MM.1S (cell line): ENCODE data around the gene FEZF1.

ENCODE experiments used
- DNase-seq: peaks from one replicate; pipeline ENCODE4 v3.0.0-alpha.2; 2015
- H2AFZ ChIP-seq: fragments of 300-600 bp; sonication (generic); 2 replicates; pipeline ENCODE4 v1.6.0; 2016; ENCODE audit warnings: antibody characterized with exemption, low read length
- H3F3A ChIP-seq: fragments of 300-600 bp; sonication (generic); 2 replicates; pipeline ENCODE4 v1.6.1; 2016; ENCODE audit warnings: mild to moderate bottlenecking, antibody characterized with exemption, low read length, moderate library complexity, mixed read lengths; ENCODE audit not compliant: insufficient read depth
- H3K27ac ChIP-seq: fragments of 300-600 bp; sonication (generic); 2 replicates; pipeline ENCODE4 v1.5.1; 2016; ENCODE audit warnings: mild to moderate bottlenecking, low read length
- H3K27me3 ChIP-seq: fragments of 300-600 bp; sonication (generic); replicated peaks from 2 replicates; pipeline ENCODE4 v1.6.0; 2016; ENCODE audit warnings: low read length; ENCODE audit not compliant: insufficient read depth
- H3K36me3 ChIP-seq: fragments of 300-600 bp; sonication (generic); replicated peaks from 2 replicates; pipeline ENCODE4 v1.6.1; 2016; ENCODE audit warnings: mild to moderate bottlenecking, low read length, mixed read lengths; ENCODE audit not compliant: insufficient read depth
- H3K4me1 ChIP-seq: fragments of 300-600 bp; sonication (generic); 2 replicates; pipeline ENCODE4 v1.6.1; 2016; ENCODE audit warnings: low read length, mixed read lengths
- H3K4me2 ChIP-seq: fragments of 300-600 bp; sonication (generic); 2 replicates; pipeline ENCODE4 v1.6.0; 2016; ENCODE audit warnings: low read depth, low read length
- H3K4me3 ChIP-seq: fragments of 300-600 bp; sonication (generic); 2 replicates; pipeline ENCODE4 v1.5.1; 2016; ENCODE audit warnings: low read length, mixed read lengths
- H3K79me2 ChIP-seq: fragments of 300-600 bp; sonication (generic); 2 replicates; pipeline ENCODE4 v1.6.1; 2016; ENCODE audit warnings: mixed run types, low read length, mixed read lengths
- H3K9ac ChIP-seq: fragments of 300-600 bp; sonication (generic); 2 replicates; pipeline ENCODE4 v1.6.1; 2016; ENCODE audit warnings: low read length, mixed read lengths
- H3K9me2 ChIP-seq: fragments of 300-600 bp; sonication (generic); replicated peaks from 2 replicates; pipeline ENCODE4 v1.6.1; 2016; ENCODE audit warnings: mild to moderate bottlenecking, low read length, mixed read lengths; ENCODE audit not compliant: insufficient read depth
- H3K9me3 ChIP-seq: fragments of 300-600 bp; sonication (generic); replicated peaks from 2 replicates; pipeline ENCODE4 v1.6.1; 2016; ENCODE audit warnings: mild to moderate bottlenecking, low read length, mixed read lengths; ENCODE audit not compliant: insufficient read depth
- H4K20me1 ChIP-seq: fragments of 300-600 bp; sonication (generic); 2 replicates; pipeline ENCODE4 v1.6.1; 2016; ENCODE audit warnings: mild to moderate bottlenecking, low read length, moderate library complexity, mixed read lengths; ENCODE audit not compliant: insufficient read depth
- EZH2 ChIP-seq: fragments of 300-600 bp; sonication (generic); optimal IDR thresholded peaks from 2 replicates; pipeline ENCODE3; 2017; ENCODE audit warnings: low read depth, mild to moderate bottlenecking, antibody characterized with exemption, low read length, mixed read lengths
- EZH2phosphoT487 ChIP-seq: fragments of 300-600 bp; sonication (generic); IDR thresholded peaks from 2 replicates; pipeline ENCODE4 v1.6.1; 2018; ENCODE audit warnings: antibody characterized with exemption, low read length
- TF ChIP-seq, protein P1 (sequence below): fragments of 300-600 bp; sonication (generic); IDR thresholded peaks from 2 replicates; pipeline ENCODE4 v1.5.1; 2016; ENCODE audit warnings: antibody characterized with exemption, low read length, mixed read lengths

Gene FEZF1

DNA sequence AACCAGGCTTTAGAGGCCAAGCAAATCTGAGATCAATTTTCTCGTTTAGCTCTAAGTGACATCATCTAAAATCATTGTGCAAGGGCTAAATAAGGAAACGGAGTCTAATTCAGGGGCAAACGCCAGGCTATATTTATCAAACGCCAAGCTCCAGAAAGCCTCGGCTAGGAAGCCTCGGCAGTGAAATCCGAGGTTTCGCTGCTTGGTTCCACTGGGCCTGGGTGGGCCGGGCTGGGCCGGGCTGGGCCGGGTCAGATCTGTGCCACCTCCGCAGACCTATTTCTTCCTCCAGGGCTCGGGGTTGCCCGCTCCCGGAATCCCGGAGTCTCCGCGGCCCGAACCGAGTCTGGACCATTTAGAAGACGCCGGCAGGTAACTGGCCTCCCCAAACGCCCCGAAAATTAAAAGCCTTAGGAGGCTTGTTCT, 459 bp upstream of the FEZF1 start:
- Histone ChIP-seq H3K4me2 (peak overlapping the region; percentile 8; the same call in 1 of the 2 replicates), H3K36me3 (peaks cover 11% of the 10 kb centered on the region; the same call in 1 of the 2 replicates), H3K9ac (peak overlapping the region; percentile 87), H3F3A (peaks cover 20% of the 10 kb centered on the region), H3K27me3 (no peaks in the 10 kb centered on the region), H3K4me1 (no peaks in the 10 kb centered on the region), H4K20me1 (no peaks in the 10 kb centered on the region), H3K27ac (peak overlapping the region; percentile 90), H3K9me3 (no peaks in the 10 kb centered on the region), H3K9me2 (no peaks in the 10 kb centered on the region), H2AFZ (peak overlapping the region; percentile 2; the same call in 1 of the 2 replicates), H3K79me2 (peaks cover 60% of the 10 kb centered on the region), H3K4me3 (peak overlapping the region; percentile 74)
- DNase-seq, result no peak
- TF ChIP-seq, protein P1, sequence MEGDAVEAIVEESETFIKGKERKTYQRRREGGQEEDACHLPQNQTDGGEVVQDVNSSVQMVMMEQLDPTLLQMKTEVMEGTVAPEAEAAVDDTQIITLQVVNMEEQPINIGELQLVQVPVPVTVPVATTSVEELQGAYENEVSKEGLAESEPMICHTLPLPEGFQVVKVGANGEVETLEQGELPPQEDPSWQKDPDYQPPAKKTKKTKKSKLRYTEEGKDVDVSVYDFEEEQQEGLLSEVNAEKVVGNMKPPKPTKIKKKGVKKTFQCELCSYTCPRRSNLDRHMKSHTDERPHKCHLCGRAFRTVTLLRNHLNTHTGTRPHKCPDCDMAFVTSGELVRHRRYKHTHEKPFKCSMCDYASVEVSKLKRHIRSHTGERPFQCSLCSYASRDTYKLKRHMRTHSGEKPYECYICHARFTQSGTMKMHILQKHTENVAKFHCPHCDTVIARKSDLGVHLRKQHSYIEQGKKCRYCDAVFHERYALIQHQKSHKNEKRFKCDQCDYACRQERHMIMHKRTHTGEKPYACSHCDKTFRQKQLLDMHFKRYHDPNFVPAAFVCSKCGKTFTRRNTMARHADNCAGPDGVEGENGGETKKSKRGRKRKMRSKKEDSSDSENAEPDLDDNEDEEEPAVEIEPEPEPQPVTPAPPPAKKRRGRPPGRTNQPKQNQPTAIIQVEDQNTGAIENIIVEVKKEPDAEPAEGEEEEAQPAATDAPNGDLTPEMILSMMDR, result no peak
- TF ChIP-seq EZH2phosphoT487, result no peak
- TF ChIP-seq EZH2, result no peak

GRCh38 chr7:122303531-122304318, 825 bp downstream of the FEZF1 start:
- DNase-seq, result peak; percentile 5
- H3K27ac ChIP-seq, result no peak overlapping the region
- no peak overlapping the region for H2AFZ ChIP-seq
- H3K9me3 ChIP-seq, result no peaks in the 10 kb centered on the region
- H3K4me2 ChIP-seq, result no peak overlapping the region
- no peaks in the 10 kb centered on the region for H3K27me3 ChIP-seq
- peaks cover 7% of the 10 kb centered on the region; the same call in 1 of the 2 replicates for H3F3A ChIP-seq
- TF ChIP-seq EZH2phosphoT487, result no peak
- TF ChIP-seq EZH2, result no peak
- TF ChIP-seq, protein P1, result no peak
- peaks cover 11% of the 10 kb centered on the region; the same call in 1 of the 2 replicates for H3K36me3 ChIP-seq
- no peaks in the 10 kb centered on the region for H3K4me1 ChIP-seq
- H3K9ac ChIP-seq, result no peak overlapping the region
- no peak overlapping the region for H3K4me3 ChIP-seq
- H3K9me2 ChIP-seq, result no peaks in the 10 kb centered on the region
- H4K20me1 ChIP-seq, result no peaks in the 10 kb centered on the region
- peaks cover 47% of the 10 kb centered on the region for H3K79me2 ChIP-seq

GRCh38 chr7:122302761-122303530, 1.6 kb downstream of the FEZF1 start:
- H3K9me2 ChIP-seq, result no peaks in the 10 kb centered on the region
- H3K4me2 ChIP-seq, result no peak overlapping the region
- DNase-seq, result peak; percentile 7
- H3K79me2 ChIP-seq, result peaks cover 39% of the 10 kb centered on the region
- H3K4me3 ChIP-seq, result no peak overlapping the region
- no peaks in the 10 kb centered on the region for H3K9me3 ChIP-seq
- no peak overlapping the region for H3K9ac ChIP-seq
- peaks cover 3% of the 10 kb centered on the region; the same call in 1 of the 2 replicates for H3F3A ChIP-seq
- H2AFZ ChIP-seq, result no peak overlapping the region
- TF ChIP-seq EZH2, result no peak
- TF ChIP-seq, protein P1, result no peak
- H3K27me3 ChIP-seq, result no peaks in the 10 kb centered on the region
- no peaks in the 10 kb centered on the region for H3K4me1 ChIP-seq
- H4K20me1 ChIP-seq, result no peaks in the 10 kb centered on the region
- H3K27ac ChIP-seq, result no peak overlapping the region
- H3K36me3 ChIP-seq, result peaks cover 11% of the 10 kb centered on the region; the same call in 1 of the 2 replicates
